ENCODE results near the gene AIG1. TPM values are rescaled to one million over a fixed set of nuclear protein-coding genes. Genes with fewer than 3 reads are reported as not detected.

AIG1 gene
- total and polyA plus RNA-seq, 2 of the 4 experiments (the other 2 are of a cell fraction): 21.3 to 27.1 TPM

- no peak overlapping the region for H4K5ac ChIP-seq (ENCODE audit: low read depth, low read length)
- no peak overlapping the region for H2BK15ac ChIP-seq (ENCODE audit: low read depth, low read length)
- no peak overlapping the region for H3K27ac ChIP-seq (ENCODE audit: insufficient read depth, low read length)
- H3K4me1 ChIP-seq (ENCODE audit: control insufficient read depth, insufficient read depth, low read length): peaks cover 4% of the 10 kb centered on the region; the same call in 1 of the 2 replicates
- no peaks in the 10 kb centered on the region for H3K36me3 ChIP-seq (ENCODE audit: control insufficient read depth, insufficient read depth, low read length)
- ATAC-seq (ENCODE audit: low read depth) (no peak), DNase-seq (no peak)
- no peaks in the 10 kb centered on the region for H3K9me1 ChIP-seq (ENCODE audit: insufficient read depth, low read length)
- no peaks in the 10 kb centered on the region for H3K79me1 ChIP-seq (ENCODE audit: low read depth in 1 of 2, low read length in 2 of 2)
- H3K9ac ChIP-seq (ENCODE audit: low read depth, low read length): no peak overlapping the region
- no peak overlapping the region for H3K4me3 ChIP-seq (ENCODE audit: insufficient read depth, low read depth, low read length)
- no peak overlapping the region for H2AK9ac ChIP-seq (replicated peaks; ENCODE audit: low read depth, low read length, poor library complexity)
- in situ Hi-C loops (cut with MboI; ENCODE audit: low sequenced_read_pairs) (no loop called here), dilution Hi-C loops (cut with HindIII; ENCODE audit: low sequenced_read_pairs, unreplicated experiment) (no loop called here), intact Hi-C loops (cut with micrococcal nuclease) (no loop called here)
- no peak overlapping the region for H4K8ac ChIP-seq (ENCODE audit: low read depth in 2 of 2, low read length in 2 of 2)
- ChIA-PET CTCF (interaction anchor here (0.6 to 1.7 kb wide), 2 partner anchors 9 to 61 kb away, joined by 3 read pairs; no protein-coding TSS in a partner anchor), POLR2A (ENCODE audit: unreplicated experiment) (no interaction called here)
- no peak overlapping the region for H2BK20ac ChIP-seq (ENCODE audit: low read depth, low read length)
- no peaks in the 10 kb centered on the region for H3K27me3 ChIP-seq (ENCODE audit: control insufficient read depth, insufficient read depth, low read length)
- no peak overlapping the region for H4K91ac ChIP-seq (ENCODE audit: insufficient read depth, low read depth, low read length)
- H2AK5ac ChIP-seq (ENCODE audit: low read depth, low read length): no peak overlapping the region
- no peak for TF ChIP-seq SMC3 (IDR thresholded peaks at IDR 0.05; ENCODE audit: low read depth, low read length)
- TF ChIP-seq BHLHE40 (IDR thresholded peaks at IDR 0.05; ENCODE audit: low read depth, low read length): no peak
- TF ChIP-seq RAD21 (IDR thresholded peaks at IDR 0.05; ENCODE audit: low read length): no peak
- no CpG with 5 or more reads among the region's 2 CpGs for WGBS, 2 experiments (ENCODE audit: extremely low coverage in 2 of 2, insufficient read length in 1 of 2)
- no peak overlapping the region for H3K56ac ChIP-seq (ENCODE audit: extremely low read depth, insufficient read depth, low read length)
- no peak overlapping the region for H2BK5ac ChIP-seq (ENCODE audit: low read depth, low read length, poor library complexity, severe bottlenecking)
- H4K20me1 ChIP-seq (ENCODE audit: insufficient read depth, low read length): no peaks in the 10 kb centered on the region
- H2BK120ac ChIP-seq (ENCODE audit: low read depth, low read length): no peak overlapping the region
- BruUV-seq (replicated peaks): no TSS peak
- H3K4ac ChIP-seq (ENCODE audit: low read depth, low read length): no peak overlapping the region
- H3K4me2 ChIP-seq (ENCODE audit: low read depth, low read length): no peak overlapping the region
- no peak overlapping the region for H2AFZ ChIP-seq (replicated peaks; ENCODE audit: low read length, poor library complexity)
- H3K18ac ChIP-seq (ENCODE audit: low read depth, low read length): no peak overlapping the region
- H3K14ac ChIP-seq (replicated peaks; ENCODE audit: low read depth, low read length): no peak overlapping the region
- H3K9me3 ChIP-seq (ENCODE audit: control insufficient read depth, insufficient read depth, low read length): no peaks in the 10 kb centered on the region
- no peak overlapping the region for H3K23ac ChIP-seq (ENCODE audit: low read depth, low read length)
These were observed 272.4 kb downstream of the AIG1 start for GRCh38 chr6:143333081-143333480.
